ENCODE results near the gene KIAA1549.

DNA sequence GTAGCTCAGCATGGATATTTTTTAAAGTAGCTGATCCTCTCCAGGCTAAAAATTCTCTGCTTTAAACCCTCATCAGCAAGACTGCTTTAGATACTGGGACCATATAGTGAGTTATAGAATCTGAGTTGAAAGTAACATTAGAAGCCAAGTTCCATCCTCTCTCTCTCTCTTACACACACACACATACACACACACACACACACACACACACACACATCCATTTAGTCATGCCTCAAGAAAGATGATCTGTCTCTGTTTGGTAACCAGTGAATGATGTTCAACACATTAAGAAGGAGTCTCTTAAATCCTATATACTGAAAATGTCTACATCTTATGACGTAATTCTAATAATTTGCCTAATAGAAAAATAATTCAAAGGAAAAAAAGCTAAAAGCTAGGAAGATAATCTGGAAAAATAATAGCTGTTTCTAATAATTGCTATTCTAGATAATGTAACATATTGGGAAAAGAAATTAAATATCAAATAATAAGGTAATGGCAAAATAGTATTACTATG, 166.3 kb downstream of the KIAA1549 start:
- TF ChIP-seq, protein P1, sequence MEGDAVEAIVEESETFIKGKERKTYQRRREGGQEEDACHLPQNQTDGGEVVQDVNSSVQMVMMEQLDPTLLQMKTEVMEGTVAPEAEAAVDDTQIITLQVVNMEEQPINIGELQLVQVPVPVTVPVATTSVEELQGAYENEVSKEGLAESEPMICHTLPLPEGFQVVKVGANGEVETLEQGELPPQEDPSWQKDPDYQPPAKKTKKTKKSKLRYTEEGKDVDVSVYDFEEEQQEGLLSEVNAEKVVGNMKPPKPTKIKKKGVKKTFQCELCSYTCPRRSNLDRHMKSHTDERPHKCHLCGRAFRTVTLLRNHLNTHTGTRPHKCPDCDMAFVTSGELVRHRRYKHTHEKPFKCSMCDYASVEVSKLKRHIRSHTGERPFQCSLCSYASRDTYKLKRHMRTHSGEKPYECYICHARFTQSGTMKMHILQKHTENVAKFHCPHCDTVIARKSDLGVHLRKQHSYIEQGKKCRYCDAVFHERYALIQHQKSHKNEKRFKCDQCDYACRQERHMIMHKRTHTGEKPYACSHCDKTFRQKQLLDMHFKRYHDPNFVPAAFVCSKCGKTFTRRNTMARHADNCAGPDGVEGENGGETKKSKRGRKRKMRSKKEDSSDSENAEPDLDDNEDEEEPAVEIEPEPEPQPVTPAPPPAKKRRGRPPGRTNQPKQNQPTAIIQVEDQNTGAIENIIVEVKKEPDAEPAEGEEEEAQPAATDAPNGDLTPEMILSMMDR (IDR thresholded peaks at IDR 0.05): no peak
- TF ChIP-seq EP300 (IDR thresholded peaks at IDR 0.05) (no peak), POLR2A (IDR thresholded peaks at IDR 0.05) (no peak)

Measured in tibial nerve (tissue), 4 donors.